DMS79 (cell line): ENCODE measurements around the gene OR5L1.

Source experiments
- DNase-seq: peaks from one replicate; lab custom pipeline; 2025; lab: John Stamatoyannopoulos, UW

The OR5L1 gene

GRCh38 chr11:55811067-55811466 is at the start of gene OR5L1:
OR5L1 (plus strand) TSS chr11:55811367; CDS start chr11:55811467, 100 bp downstream.
- no peak for DNase-seq

GRCh38 chr11:55773138-55773537 is 38.0 kb upstream of the OR5L1 start, which contains the start of gene OR5D13:
OR5D13 (plus strand) TSS chr11:55773438; CDS start chr11:55773438, 0 bp downstream.
- DNase-seq = no peak

- no peak for DNase-seq
These were observed 19.6 kb upstream of the OR5L1 start for GRCh38 chr11:55791606-55792005.

- no peak for DNase-seq
These were observed 17.8 kb upstream of the OR5L1 start for GRCh38 chr11:55793321-55793720.

- DNase-seq = no peak
These were observed 15.9 kb upstream of the OR5L1 start, which contains the start of gene OR5D14 for GRCh38 chr11:55795256-55795655. OR5D14 (plus strand) TSS chr11:55795556; CDS start chr11:55795556, 0 bp downstream.

- DNase-seq = no peak
These were observed 4.9 kb upstream of the OR5L1 start for GRCh38 chr11:55806248-55806647.

GRCh38 chr11:55819330-55819729 is 8.2 kb downstream of the OR5L1 start, which contains the start of gene OR5D18:
OR5D18 (plus strand) TSS chr11:55819630; CDS start chr11:55819630, 0 bp downstream.
- no peak for DNase-seq

- no peak for DNase-seq
These were observed 15.8 kb downstream of the OR5L1 start, which contains the start of gene OR5L2 for GRCh38 chr11:55826919-55827318. OR5L2 (plus strand) TSS chr11:55827219; CDS start chr11:55827219, 0 bp downstream.

- DNase-seq = no peak
These were observed 27.3 kb downstream of the OR5L1 start, which contains the start of gene OR5D16 for GRCh38 chr11:55838452-55838851. OR5D16 (plus strand) TSS chr11:55838752; CDS start chr11:55838752, 0 bp downstream.

GRCh38 chr11:55847453-55847852 is 36.3 kb downstream of the OR5L1 start:
- DNase-seq = no peak

- no peak for DNase-seq
These were observed 37.9 kb downstream of the OR5L1 start for GRCh38 chr11:55849037-55849436.

GRCh38 chr11:55852141-55852540 is 41.0 kb downstream of the OR5L1 start:
- DNase-seq = no peak

- no peak for DNase-seq
These were observed 43.5 kb downstream of the OR5L1 start for GRCh38 chr11:55854704-55855103.
